LNCAP (cell line): Measurements from ENCODE around the gene HLA-DPA1.

Experiments
- CTCF ChIP-seq: fragments of 450-650 bp; IDR thresholded peaks from 2 replicates; pipeline ENCODE4 v1.5.1; 2017; ENCODE audit warnings: mild to moderate bottlenecking

Gene HLA-DPA1

DNA sequence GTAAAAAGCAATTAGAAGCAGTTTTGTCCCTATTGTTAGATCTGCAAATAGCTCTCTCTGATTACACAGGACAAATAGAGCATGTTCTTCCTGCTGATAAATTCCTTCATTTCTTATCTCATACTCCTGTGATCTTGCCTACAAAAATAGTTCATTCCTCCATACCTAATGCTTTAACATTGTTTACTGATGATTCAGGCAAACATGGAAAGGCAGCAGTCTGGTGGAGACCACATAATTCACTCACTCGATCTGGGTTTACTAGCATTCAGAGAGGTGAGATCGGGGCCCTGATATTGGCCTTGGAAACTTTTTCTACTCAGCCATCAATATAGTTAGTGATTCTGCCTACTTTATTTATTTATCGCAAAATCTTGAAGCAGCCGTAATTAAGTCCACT, 20.2 kb downstream of the HLA-DPA1 start:
- no peak for TF ChIP-seq CTCF

DNA sequence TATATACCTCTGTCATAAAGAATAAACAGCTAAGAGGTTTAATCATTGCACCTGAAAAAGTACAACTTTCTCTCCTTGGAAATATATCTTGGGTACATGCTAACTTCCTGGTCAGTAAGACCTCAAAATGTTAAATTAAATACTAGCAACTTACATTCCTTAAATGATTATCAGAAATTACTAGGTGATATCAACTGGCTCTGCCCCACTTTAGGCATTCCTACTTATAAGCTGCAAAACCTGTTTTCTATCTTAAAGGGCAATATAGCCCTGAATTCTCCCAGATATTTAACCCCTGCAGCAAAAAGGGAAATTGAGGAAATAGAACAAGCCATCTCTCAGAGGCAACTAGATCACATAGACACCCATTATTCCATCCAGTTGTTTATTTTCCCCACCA, 20.8 kb downstream of the HLA-DPA1 start:
- TF ChIP-seq CTCF: no peak

GRCh38 chr6:33050014-33050810, 23.2 kb downstream of the HLA-DPA1 start:
- TF ChIP-seq CTCF: no peak

- TF ChIP-seq CTCF: peak; percentile 23; the same call in 1 of the 2 replicates
Observed at GRCh38 chr6:33049323-33050013, 24.0 kb downstream of the HLA-DPA1 start.

DNA sequence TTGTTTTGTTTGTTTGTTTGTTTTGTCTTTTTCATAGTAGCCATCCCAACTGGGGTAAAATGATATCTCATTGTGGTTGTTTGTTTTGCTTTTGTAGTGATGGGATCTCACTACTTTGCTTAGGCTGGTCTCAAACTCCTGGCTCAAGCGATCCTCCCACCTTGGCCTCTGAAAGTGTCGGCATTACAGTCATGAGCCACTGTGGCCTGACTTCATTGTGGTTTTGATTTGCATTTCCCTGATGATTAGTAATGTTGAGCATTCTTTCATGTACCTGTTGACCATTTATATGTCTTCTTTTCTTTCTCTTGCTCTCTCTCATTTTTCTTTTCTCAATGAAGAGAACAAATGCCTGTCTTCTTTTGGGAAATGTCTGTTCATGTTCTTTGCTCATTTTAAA, 33.3 kb downstream of the HLA-DPA1 start:
- no peak for TF ChIP-seq CTCF

DNA sequence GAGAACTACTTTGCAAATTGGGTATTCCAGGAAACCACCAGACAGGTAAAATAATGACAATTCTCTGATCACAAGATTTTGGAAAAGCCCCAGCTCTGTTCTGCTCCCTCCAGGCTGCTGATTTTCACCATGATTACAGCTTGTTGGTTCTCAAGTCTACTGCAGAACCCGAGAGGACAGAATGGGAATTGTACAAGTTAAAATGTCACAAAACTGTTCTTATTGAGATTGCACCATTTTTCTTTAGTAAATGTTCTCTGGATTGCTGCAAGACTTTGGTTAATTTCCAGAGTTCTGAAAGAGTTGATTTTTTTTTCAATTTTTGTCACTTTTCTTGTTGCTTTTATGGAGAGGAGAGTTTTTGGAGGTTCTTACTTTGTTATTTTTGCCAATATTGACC, 36.9 kb downstream of the HLA-DPA1 start:
- TF ChIP-seq CTCF: no peak

- no peak for TF ChIP-seq CTCF
Observed at GRCh38 chr6:33034554-33034953, 38.9 kb downstream of the HLA-DPA1 start.
